T47D (cell line): ENCODE data around the gene SH3PXD2A.
A peak's percentile ranks its signal among the peaks of the same experiment; 100 is the strongest.
"Not testable (repeated sequence)": the region's sequence is repeated elsewhere in the genome, so short reads cannot be mapped to it uniquely, and the experiment has no call there.

Experiments used
- DNase-seq, 2 experiments: peaks; one replicate each; pipeline versions ENCODE4 v3.0.0 to v3.0.0-alpha.2; 2011 to 2012; ENCODE audit warnings: low read depth in 1 of 2, low spot score in 1 of 2
- JUND ChIP-seq: IDR thresholded peaks from 2 replicates; pipeline ENCODE4 v1.6.1; 2012; ENCODE audit warnings: low read depth
- in situ Hi-C: cut with HindIII; loops from 2 replicates; pipeline ENCODE4 v1.10.0; 2016; ENCODE audit warnings: low sequenced_read_pairs, low pct_unique_long_range_greater_than_20kb

Gene SH3PXD2A

GRCh38 chr10:103852856-103853255, 2.5 kb downstream of the SH3PXD2A start:
- in situ Hi-C loops = no loop called here
- no peak for TF ChIP-seq JUND
- DNase-seq = no peak

GRCh38 chr10:103852189-103852711, 3.1 kb downstream of the SH3PXD2A start:
- DNase-seq = no peak
- no peak for TF ChIP-seq JUND
- in situ Hi-C loops = no loop called here

GRCh38 chr10:103851261-103851660, 4.1 kb downstream of the SH3PXD2A start:
- in situ Hi-C loops = no loop called here
- no peak for DNase-seq
- no peak for TF ChIP-seq JUND

- TF ChIP-seq JUND = no peak
- in situ Hi-C loops = no loop called here
- DNase-seq = no peak
Measured at GRCh38 chr10:103850572-103850895, 4.8 kb downstream of the SH3PXD2A start.

GRCh38 chr10:103849880-103850571, 5.3 kb downstream of the SH3PXD2A start:
- DNase-seq = no peak
- in situ Hi-C loops = no loop called here
- TF ChIP-seq JUND = no peak

- TF ChIP-seq JUND = no peak
- in situ Hi-C loops = no loop called here
- DNase-seq = no peak
Measured at GRCh38 chr10:103849212-103849877, 6.0 kb downstream of the SH3PXD2A start.

GRCh38 chr10:103847909-103848468, 7.4 kb downstream of the SH3PXD2A start:
- in situ Hi-C loops = no loop called here
- no peak for TF ChIP-seq JUND
- no peak for DNase-seq

- no peak for TF ChIP-seq JUND
- in situ Hi-C loops = no loop called here
Measured at GRCh38 chr10:103847346-103847745, 8.0 kb downstream of the SH3PXD2A start.

GRCh38 chr10:103845972-103846371, 9.4 kb downstream of the SH3PXD2A start:
- no peak for DNase-seq
- TF ChIP-seq JUND = no peak
- in situ Hi-C loops = no loop called here

More at GRCh38 chr10:103847346-103847745, 8.0 kb downstream of the SH3PXD2A start:
- no peak for DNase-seq

GRCh38 chr10:103845346-103845745, 10.0 kb downstream of the SH3PXD2A start:
- DNase-seq, in situ Hi-C loops: not testable (repeated sequence)

GRCh38 chr10:103843854-103844570, 11.4 kb downstream of the SH3PXD2A start:
- no peak for TF ChIP-seq JUND
- in situ Hi-C loops = no loop called here
- no peak for DNase-seq

- in situ Hi-C loops = no loop called here
- no peak for TF ChIP-seq JUND
- DNase-seq = no peak
Measured at GRCh38 chr10:103843045-103843444, 12.3 kb downstream of the SH3PXD2A start.

- in situ Hi-C loops = no loop called here
- DNase-seq = peak in 1 of 2 experiments; percentile 63
- no peak for TF ChIP-seq JUND
Measured at GRCh38 chr10:103842605-103843004, 12.8 kb downstream of the SH3PXD2A start.
